Measurements from ENCODE around the gene ZFYVE27. TPM values are rescaled to one million over a fixed set of nuclear protein-coding genes. Genes with fewer than 3 reads are reported as not detected.

ZFYVE27 gene
- total and polyA plus RNA-seq, 4 donors = 21.1 to 33.9 (median 26.8) TPM

- 96 to 98% methylated on average over 18 of the region's 18 CpGs for WGBS, 2 donors
- H3K36me3 ChIP-seq (ENCODE audit: control insufficient read depth in 4 of 4, insufficient read depth in 4 of 4, low read length in 4 of 4) = peaks cover 34 to 80% (median 43%) of the 10 kb centered on the region in 4 donors
- no peaks in the 10 kb centered on the region for H3K27me3 ChIP-seq (ENCODE audit: control insufficient read depth in 3 of 3, insufficient read depth in 3 of 3, low read length in 2 of 3)
- H3K9ac ChIP-seq (ENCODE audit: insufficient read depth in 1 of 2, low read length in 2 of 2) = no peak overlapping the region
- no peak for DNase-seq
- ATAC-seq (ENCODE audit: insufficient read depth, low FRiP score) = no peak
- TF ChIP-seq CTCF (IDR thresholded peaks at IDR 0.05; ENCODE audit: control extremely low read depth, extremely low read depth) = no peak
- H3K9me3 ChIP-seq (ENCODE audit: control insufficient read depth in 4 of 4, insufficient read depth in 3 of 4, low read length in 3 of 4) = peaks cover 0 to 2% (median 0%) of the 10 kb centered on the region in 4 donors
- H3K27ac ChIP-seq (ENCODE audit: low read depth in 1 of 2, low read length in 1 of 2) = no peak overlapping the region
- H3K4me1 ChIP-seq (ENCODE audit: control insufficient read depth in 5 of 5, insufficient read depth in 5 of 5, low read length in 5 of 5) = no peaks in the 10 kb centered on the region
- no peak overlapping the region for H3K4me3 ChIP-seq
These were observed 16.0 kb downstream of the ZFYVE27 start for GRCh38 chr10:97752956-97753355.

- 65 to 87% methylated on average over 3 to 4 of the region's 4 CpGs for WGBS, 2 donors
- DNase-seq = no peak
These were observed 17.8 kb downstream of the ZFYVE27 start for GRCh38 chr10:97754726-97755125.

GRCh38 chr10:97755718-97756117 is 18.8 kb downstream of the ZFYVE27 start:
- 94 to 98% methylated on average over 6 of the region's 6 CpGs for WGBS, 2 donors

More at GRCh38 chr10:97754726-97755125, 17.8 kb downstream of the ZFYVE27 start:
- ATAC-seq (ENCODE audit: insufficient read depth, low FRiP score) = no peak
- TF ChIP-seq CTCF (IDR thresholded peaks at IDR 0.05; ENCODE audit: control extremely low read depth, extremely low read depth) = no peak
- Histone ChIP-seq H3K27ac (ENCODE audit: low read depth in 1 of 2, low read length in 1 of 2) (no peak overlapping the region), H3K36me3 (ENCODE audit: control insufficient read depth in 4 of 4, insufficient read depth in 4 of 4, low read length in 4 of 4) (peaks cover 23 to 74% (median 36%) of the 10 kb centered on the region in 4 donors), H3K27me3 (ENCODE audit: control insufficient read depth in 3 of 3, insufficient read depth in 3 of 3, low read length in 2 of 3) (no peaks in the 10 kb centered on the region), H3K9ac (ENCODE audit: insufficient read depth in 1 of 2, low read length in 2 of 2) (no peak overlapping the region), H3K9me3 (ENCODE audit: control insufficient read depth in 4 of 4, insufficient read depth in 3 of 4, low read length in 3 of 4) (peaks cover 0 to 2% (median 0%) of the 10 kb centered on the region in 4 donors), H3K4me3 (no peak overlapping the region), H3K4me1 (ENCODE audit: control insufficient read depth in 5 of 5, insufficient read depth in 5 of 5, low read length in 5 of 5) (no peaks in the 10 kb centered on the region)

More at GRCh38 chr10:97755718-97756117, 18.8 kb downstream of the ZFYVE27 start:
- Histone ChIP-seq H3K4me1 (ENCODE audit: control insufficient read depth in 5 of 5, insufficient read depth in 5 of 5, low read length in 5 of 5) (no peaks in the 10 kb centered on the region), H3K4me3 (no peak overlapping the region), H3K27me3 (ENCODE audit: control insufficient read depth in 3 of 3, insufficient read depth in 3 of 3, low read length in 2 of 3) (no peaks in the 10 kb centered on the region), H3K36me3 (ENCODE audit: control insufficient read depth in 4 of 4, insufficient read depth in 4 of 4, low read length in 4 of 4) (peaks cover 20 to 74% (median 34%) of the 10 kb centered on the region in 4 donors), H3K27ac (ENCODE audit: low read depth in 1 of 2, low read length in 1 of 2) (no peak overlapping the region), H3K9me3 (ENCODE audit: control insufficient read depth in 4 of 4, insufficient read depth in 3 of 4, low read length in 3 of 4) (peaks cover 0 to 2% (median 0%) of the 10 kb centered on the region in 4 donors), H3K9ac (ENCODE audit: insufficient read depth in 1 of 2, low read length in 2 of 2) (no peak overlapping the region)
- no peak for TF ChIP-seq CTCF (IDR thresholded peaks at IDR 0.05; ENCODE audit: control extremely low read depth, extremely low read depth)
- no peak for ATAC-seq (ENCODE audit: insufficient read depth, low FRiP score)
- no peak for DNase-seq
